B cell (primary cell): ENCODE measurements around the gene GPR152. TPM values are rescaled to one million over a fixed set of nuclear protein-coding genes. Genes with fewer than 3 reads are reported as not detected.

Source experiments
- ATAC-seq: fragments of 200-7000 bp; cut with Tn5 transposase; one replicate; pipeline ENCODE4 v1.10.0; 2021; ENCODE audit warnings: low read depth, mild to moderate bottlenecking, moderate number of reproducible peaks, moderate library complexity
- CTCF ChIA-PET: fragments of 350-600 bp; sonication (Branson Sonifier 250); formaldehyde crosslinking; loops from one replicate; lab custom pipeline; 2021; ENCODE audit warnings: antibody characterized with exemption, inconsistent platforms; lab: Charles Lee
- POLR2A ChIA-PET: fragments of 350-600 bp; sonication (Branson Sonifier 250); formaldehyde crosslinking; loops from one replicate; lab custom pipeline; 2021; ENCODE audit warnings: antibody characterized with exemption; lab: Charles Lee
- DNase-seq: peaks from one replicate; pipeline ENCODE4 v3.0.0; 2013
- H2AFZ ChIP-seq: 2 replicates; pipeline ENCODE4 v1.6.1; 2012; ENCODE audit warnings: mild to moderate bottlenecking, low read depth, low read length; ENCODE audit not compliant: insufficient read depth, poor library complexity, severe bottlenecking
- H3K27ac ChIP-seq, 2 donors: 1 replicate in 1 of 2; 2 replicates in 1 of 2; pipeline ENCODE4 v1.5.1; 2012 to 2013; ENCODE audit warnings: low read length in 2 of 2, mild to moderate bottlenecking in 2 of 2, moderate library complexity in 1 of 2
- H3K27me3 ChIP-seq, 4 experiments: fragments of 200-600 bp in 1 of 4; sonication (generic) in 1 of 4; replicated peaks in 1 of 4; 1 replicate in 2 of 4; 2 replicates in 2 of 4; pipeline versions ENCODE4 v1.6.1 to v1.7.0; 2013 to 2016; ENCODE audit warnings: low read length in 3 of 4, mild to moderate bottlenecking in 2 of 4, mixed read lengths in 1 of 4, moderate library complexity in 1 of 4; ENCODE audit not compliant: insufficient read depth in 4 of 4, control insufficient read depth in 3 of 4; ENCODE audit errors: control extremely low read depth in 1 of 4
- H3K36me3 ChIP-seq, 2 experiments: replicated peaks in 1 of 2; 1 replicate in 1 of 2; 2 replicates in 1 of 2; pipeline versions ENCODE4 v1.6.1 to v1.7.1; 2013; ENCODE audit warnings: low read length in 1 of 2; ENCODE audit not compliant: insufficient read depth in 2 of 2, control insufficient read depth in 1 of 2; ENCODE audit errors: control extremely low read depth in 1 of 2, extremely low read depth in 1 of 2
- H3K4me1 ChIP-seq, 2 donors: fragments of 200-600 bp in 1 of 2; sonication (generic) in 1 of 2; 1 replicate in 1 of 2; 2 replicates in 1 of 2; pipeline versions ENCODE4 v1.5.1 to v1.6.1; 2013 to 2017; ENCODE audit warnings: low read length in 2 of 2; ENCODE audit not compliant: control insufficient read depth in 2 of 2, insufficient read depth in 2 of 2
- H3K4me2 ChIP-seq: replicated peaks from 2 replicates; pipeline ENCODE3; 2012; ENCODE audit warnings: mild to moderate bottlenecking, low read depth, low read length; ENCODE audit not compliant: poor library complexity, severe bottlenecking
- H3K4me3 ChIP-seq, 5 experiments: fragments of 200-600 bp in 1 of 5; sonication (generic) in 1 of 5; 1 replicate in 3 of 5; 2 replicates in 2 of 5; pipeline versions ENCODE4 v1.5.1 to v1.7.0; 2011 to 2016; ENCODE audit warnings: low read length in 4 of 5, mild to moderate bottlenecking in 4 of 5, low read depth in 2 of 5, control low read depth in 1 of 5, moderate library complexity in 1 of 5; ENCODE audit not compliant: insufficient read depth in 1 of 5; ENCODE audit errors: control extremely low read depth in 1 of 5, extremely low read depth in 1 of 5
- H3K79me2 ChIP-seq: fragments of 200-600 bp; sonication (generic); one replicate; pipeline ENCODE4 v1.6.0; 2016; ENCODE audit warnings: low read length; ENCODE audit not compliant: control insufficient read depth, insufficient read depth
- H3K9ac ChIP-seq: fragments of 200-600 bp; sonication (generic); 2 replicates; pipeline ENCODE4 v1.6.1; 2017; ENCODE audit warnings: mild to moderate bottlenecking, low read length, moderate library complexity
- H3K9me3 ChIP-seq, 3 donors: one replicate each; pipeline versions ENCODE4 v1.6.1 to v1.7.1; 2013; ENCODE audit warnings: low read length in 2 of 3; ENCODE audit not compliant: control insufficient read depth in 2 of 3, insufficient read depth in 1 of 3; ENCODE audit errors: control extremely low read depth in 1 of 3
- H4K20me1 ChIP-seq: 2 replicates; pipeline ENCODE4 v1.6.0; 2012; ENCODE audit warnings: mild to moderate bottlenecking, low read length; ENCODE audit not compliant: insufficient read depth, control insufficient read depth, poor library complexity, severe bottlenecking
- H3K27ac Mint-ChIP-seq: one replicate; pipeline ENCODE4 v1.8.0; 2021; ENCODE audit warnings: mixed read lengths
- H3K27me3 Mint-ChIP-seq: one replicate; pipeline ENCODE4 v1.8.0; 2021; ENCODE audit warnings: mixed read lengths
- H3K4me1 Mint-ChIP-seq: one replicate; pipeline ENCODE4 v1.8.0; 2021; ENCODE audit warnings: mixed read lengths
- H3K4me3 Mint-ChIP-seq: one replicate; pipeline ENCODE4 v1.8.0; 2021; ENCODE audit warnings: mixed read lengths
- H3K9me3 Mint-ChIP-seq: one replicate; pipeline ENCODE4 v1.8.0; 2022; ENCODE audit warnings: mixed read lengths; ENCODE audit not compliant: insufficient read depth
- EZH2 ChIP-seq: IDR thresholded peaks from 2 replicates; pipeline ENCODE4 v1.6.1; 2012; ENCODE audit warnings: borderline replicate concordance, low read depth, mild to moderate bottlenecking, moderate library complexity, low read length; ENCODE audit not compliant: insufficient read depth, poor library complexity, severe bottlenecking
- WGBS: methylation state at CpG from one replicate; pipeline ENCODE4 v1.1.5; 2013; ENCODE audit warnings: missing lambda C conversion rate; ENCODE audit not compliant: insufficient coverage; 5-methylcytosine and 5-hydroxymethylcytosine counted together
- intact Hi-C: fragments of 100-400 bp; cut with micrococcal nuclease; formaldehyde crosslinking; loops from one replicate; pipeline ENCODE4 v1.10.0; 2022
- polyA plus RNA-seq: library from polyadenylated mRNA; depleted of rRNA; stranded (reverse); fragments of >200 nt; gene quantifications from 2 replicates; pipeline ENCODE4 v1.2.3, GENCODE V29; 2012
- total RNA-seq, 2 donors: library from RNA; stranded (reverse); fragments of 120-200 nt in 1 of 2; gene quantifications; 1 replicate in 1 of 2; 2 replicates in 1 of 2; pipeline versions ENCODE4 v1.2.3 to v1.2.4, GENCODE V29; 2013 to 2022
- TF ChIP-seq, protein P1 (sequence below): fragments of 200-600 bp; IDR thresholded peaks from one replicate; pipeline ENCODE4 v1.8.0; 2022; ENCODE audit warnings: antibody characterized with exemption, mild to moderate bottlenecking

GPR152 gene
- total and polyA plus RNA-seq, 2 donors (not counting 1 experiment from before 2014, with no cell fraction given) = 0.24 TPM; not detected in 1

DNA sequence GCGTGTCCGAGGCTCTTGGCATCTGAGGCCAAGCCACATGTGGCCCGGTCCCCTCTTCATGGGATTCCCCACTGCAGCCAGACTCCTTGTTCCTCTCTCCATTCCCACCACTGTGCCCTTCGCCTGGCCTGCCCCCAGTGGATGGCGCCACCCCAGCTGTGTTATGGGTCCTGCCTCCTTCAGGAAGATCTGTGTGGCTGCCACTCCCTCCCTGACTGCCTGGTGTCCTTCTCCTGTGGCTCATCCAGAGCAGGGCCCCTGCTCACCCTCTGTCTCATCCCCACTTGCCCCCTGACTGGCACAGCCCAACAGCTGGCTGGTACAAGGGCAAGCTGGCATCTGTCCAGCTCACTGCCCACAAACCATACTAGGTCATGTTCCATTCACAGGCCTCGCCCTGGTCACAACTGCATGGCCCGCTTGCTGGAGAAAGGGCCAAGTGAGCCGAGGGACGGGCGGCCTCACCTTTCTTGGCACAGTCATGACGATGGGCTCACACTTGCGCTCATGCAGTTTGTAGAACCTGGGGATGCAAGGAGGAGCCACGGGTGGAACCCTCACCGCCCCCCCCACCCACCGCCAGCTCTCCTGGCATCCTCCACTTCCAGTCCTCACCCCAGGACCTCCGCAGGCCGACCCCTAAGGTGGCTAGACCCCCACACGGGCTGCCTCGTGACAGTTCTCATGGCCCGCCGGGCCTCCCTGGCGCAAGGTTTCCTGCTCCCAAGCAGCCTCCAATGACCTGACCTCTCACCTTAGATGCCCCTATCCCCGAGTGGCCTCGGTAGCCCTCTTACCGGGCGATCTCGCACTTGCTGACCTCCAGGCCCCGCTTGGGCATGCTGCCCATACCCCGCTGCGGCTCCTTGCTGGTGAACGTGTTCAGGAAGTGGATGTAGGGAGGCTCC lies 13.0 kb downstream of the GPR152 start:
- peak overlapping the region; percentile 99 for H3K4me2 ChIP-seq
- intact Hi-C loops = no loop called here
- H3K9ac ChIP-seq = peak overlapping the region; percentile 82
- H3K36me3 ChIP-seq = peaks cover 0 to 17% of the 10 kb centered on the region in 2 experiments
- TF ChIP-seq, protein P1, sequence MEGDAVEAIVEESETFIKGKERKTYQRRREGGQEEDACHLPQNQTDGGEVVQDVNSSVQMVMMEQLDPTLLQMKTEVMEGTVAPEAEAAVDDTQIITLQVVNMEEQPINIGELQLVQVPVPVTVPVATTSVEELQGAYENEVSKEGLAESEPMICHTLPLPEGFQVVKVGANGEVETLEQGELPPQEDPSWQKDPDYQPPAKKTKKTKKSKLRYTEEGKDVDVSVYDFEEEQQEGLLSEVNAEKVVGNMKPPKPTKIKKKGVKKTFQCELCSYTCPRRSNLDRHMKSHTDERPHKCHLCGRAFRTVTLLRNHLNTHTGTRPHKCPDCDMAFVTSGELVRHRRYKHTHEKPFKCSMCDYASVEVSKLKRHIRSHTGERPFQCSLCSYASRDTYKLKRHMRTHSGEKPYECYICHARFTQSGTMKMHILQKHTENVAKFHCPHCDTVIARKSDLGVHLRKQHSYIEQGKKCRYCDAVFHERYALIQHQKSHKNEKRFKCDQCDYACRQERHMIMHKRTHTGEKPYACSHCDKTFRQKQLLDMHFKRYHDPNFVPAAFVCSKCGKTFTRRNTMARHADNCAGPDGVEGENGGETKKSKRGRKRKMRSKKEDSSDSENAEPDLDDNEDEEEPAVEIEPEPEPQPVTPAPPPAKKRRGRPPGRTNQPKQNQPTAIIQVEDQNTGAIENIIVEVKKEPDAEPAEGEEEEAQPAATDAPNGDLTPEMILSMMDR = no peak
- no peak for TF ChIP-seq EZH2
- H3K27me3 ChIP-seq = no peaks in the 10 kb centered on the region
- peaks cover 0 to 3% (median 0%) of the 10 kb centered on the region in 3 donors for H3K9me3 ChIP-seq
- no peaks in the 10 kb centered on the region for H3K9me3 Mint-ChIP-seq
- H3K79me2 ChIP-seq = peaks cover 55% of the 10 kb centered on the region
- 74% methylated on average over 27 of the region's 31 CpGs for WGBS
- POLR2A ChIA-PET = interaction anchor here (0.8 to 9.5 kb wide), 8 partner anchors 8 to 88 kb away, joined by 3 to 215 read pairs (median 52); partner anchors contain the start of genes PPP1CA, TBC1D10C and TMEM134
- H3K4me1 Mint-ChIP-seq = peaks cover 82% of the 10 kb centered on the region
- H3K27ac Mint-ChIP-seq = peak overlapping the region; percentile 92
- no peak for ATAC-seq
- H3K27me3 Mint-ChIP-seq = no peaks in the 10 kb centered on the region
- peaks cover 68 to 85% of the 10 kb centered on the region in 2 donors for H3K4me1 ChIP-seq
- peak overlapping the region; percentile 57 to 88 for H3K27ac ChIP-seq
- H4K20me1 ChIP-seq = peaks cover 46% of the 10 kb centered on the region
- DNase-seq = peak; percentile 50
- no peak overlapping the region for H2AFZ ChIP-seq
- peak overlapping the region in 2 of 5 experiments; percentile 92 to 96 for H3K4me3 ChIP-seq
- peak overlapping the region; percentile 88 for H3K4me3 Mint-ChIP-seq
- CTCF ChIA-PET = interaction anchor here (0.6 to 4.4 kb wide), 8 partner anchors 20 to 37 kb away, joined by 3 to 63 read pairs (median 6); partner anchors contain the start of genes PPP1CA and TBC1D10C
